DOHH2 (cell line): ENCODE data around the gene INSL6.

Experiments
- H3F3A ChIP-seq: fragments of 200-600 bp; sonication (generic), shearing (Covaris generic); 2 replicates; pipeline ENCODE4 v1.6.0; 2016; ENCODE audit warnings: antibody characterized with exemption, mild to moderate bottlenecking; ENCODE audit not compliant: control insufficient read depth, insufficient read depth
- H3K27ac ChIP-seq: fragments of 200-600 bp; sonication (generic); 2 replicates; pipeline ENCODE4 v1.5.1; 2014; ENCODE audit warnings: low read depth, mild to moderate bottlenecking, low read length, moderate library complexity
- H3K27me3 ChIP-seq: fragments of 200-600 bp; sonication (generic); 2 replicates; pipeline ENCODE4 v1.6.1; 2014; ENCODE audit warnings: mild to moderate bottlenecking, low read length, mixed read lengths; ENCODE audit not compliant: control insufficient read depth
- H3K36me3 ChIP-seq: fragments of 200-600 bp; sonication (generic); 2 replicates; pipeline ENCODE4 v1.6.1; 2014; ENCODE audit warnings: mild to moderate bottlenecking, low read length, moderate library complexity, mixed read lengths; ENCODE audit not compliant: control insufficient read depth
- H3K4me1 ChIP-seq: fragments of 200-600 bp; sonication (generic); 2 replicates; pipeline ENCODE4 v1.6.1; 2014; ENCODE audit warnings: mild to moderate bottlenecking, low read length, mixed read lengths; ENCODE audit not compliant: control insufficient read depth
- H3K4me2 ChIP-seq: fragments of 200-600 bp; sonication (generic); 2 replicates; pipeline ENCODE4 v1.6.0; 2014; ENCODE audit warnings: mild to moderate bottlenecking, low read length, moderate library complexity
- H3K4me3 ChIP-seq: fragments of 200-600 bp; sonication (generic); 2 replicates; pipeline ENCODE4 v1.5.1; 2014; ENCODE audit warnings: mild to moderate bottlenecking, low read length, mixed read lengths
- H3K79me2 ChIP-seq: fragments of 200-600 bp; sonication (generic); 2 replicates; pipeline ENCODE4 v1.6.1; 2014; ENCODE audit warnings: mild to moderate bottlenecking, low read length, mixed read lengths; ENCODE audit not compliant: control insufficient read depth
- H3K9me2 ChIP-seq: fragments of 200-600 bp; sonication (generic); replicated peaks from 2 replicates; pipeline ENCODE4 v1.6.1; 2014; ENCODE audit warnings: mild to moderate bottlenecking, low read length, mixed read lengths; ENCODE audit not compliant: control insufficient read depth
- H3K9me3 ChIP-seq: fragments of 200-600 bp; sonication (generic); 2 replicates; pipeline ENCODE4 v1.6.1; 2014; ENCODE audit warnings: antibody characterized with exemption, low read length, mixed read lengths; ENCODE audit not compliant: control insufficient read depth, insufficient read depth
- H4K20me1 ChIP-seq: fragments of 200-600 bp; sonication (generic); 2 replicates; pipeline ENCODE4 v1.6.0; 2014; ENCODE audit warnings: low read depth, mild to moderate bottlenecking, antibody characterized with exemption, low read length, moderate library complexity; ENCODE audit not compliant: control insufficient read depth, insufficient read depth
- CTCF ChIP-seq: fragments of 200-600 bp; sonication (generic); IDR thresholded peaks from one replicate; pipeline ENCODE4 v1.5.1; 2014; ENCODE audit warnings: antibody characterized with exemption, mild to moderate bottlenecking, low read depth, low read length; ENCODE audit not compliant: poor library complexity, severe bottlenecking
- EZH2phosphoT487 ChIP-seq: fragments of 200-600 bp; sonication (generic); IDR thresholded peaks from 2 replicates; pipeline ENCODE4 v1.6.1; 2017; ENCODE audit warnings: borderline replicate concordance, mild to moderate bottlenecking, antibody characterized with exemption, low read length, moderate library complexity, mixed read lengths

The INSL6 gene

DNA sequence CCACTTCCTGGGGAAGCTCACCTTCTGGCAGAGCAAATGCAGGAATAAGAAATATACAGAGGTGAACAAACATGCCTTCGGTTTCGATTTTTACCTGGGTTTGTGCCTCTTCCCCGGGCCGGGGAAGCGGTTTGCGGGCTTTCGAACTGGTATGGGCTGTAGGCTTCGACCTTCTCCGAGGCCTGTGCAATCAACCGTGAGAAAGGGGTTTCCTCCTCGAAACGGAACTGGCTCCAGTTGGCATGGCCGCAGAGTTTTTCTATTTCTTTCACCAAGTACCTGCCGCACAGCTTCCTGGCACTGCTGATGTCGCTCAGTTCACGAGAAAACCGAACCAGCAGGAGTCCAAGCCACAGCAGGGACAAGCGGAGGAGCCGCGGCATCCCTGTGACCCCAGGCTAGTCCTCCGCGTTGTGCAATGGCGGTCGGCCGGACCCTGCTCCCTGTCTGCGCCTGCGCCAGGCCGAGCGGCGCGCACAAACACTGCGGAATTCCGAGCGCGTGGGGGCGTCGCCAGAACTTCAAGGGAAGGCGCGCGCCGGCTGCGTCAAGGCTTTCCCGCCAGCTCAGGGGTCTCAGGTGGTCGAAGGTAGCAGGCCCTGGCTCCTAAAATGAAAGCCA lies at the start of gene INSL6:
Gene INSL6 (minus strand): TSS at position 420 of the 621 bp plus-strand sequence. CDS start 37 bp downstream, at position 383.
- H4K20me1 ChIP-seq, result no peaks in the 10 kb centered on the region
- H3K4me2 ChIP-seq, result no peak within 1 kb of the TSS
- no peak within 1 kb of the TSS for H3K4me3 ChIP-seq
- H3F3A ChIP-seq, result no peaks in the 10 kb centered on the region
- H3K9me3 ChIP-seq, result no peaks in the 10 kb centered on the region
- no peaks in the 10 kb centered on the region; the same call in 1 of the 2 replicates for H3K27me3 ChIP-seq
- TF ChIP-seq EZH2phosphoT487, result no peak
- TF ChIP-seq CTCF, result no peak
- H3K9me2 ChIP-seq, result no peaks in the 10 kb centered on the region
- no peaks in the 10 kb centered on the region for H3K79me2 ChIP-seq
- H3K27ac ChIP-seq, result no peak within 1 kb of the TSS
- no peaks in the 10 kb centered on the region for H3K4me1 ChIP-seq
- H3K36me3 ChIP-seq, result no peaks in the 10 kb centered on the region

DNA sequence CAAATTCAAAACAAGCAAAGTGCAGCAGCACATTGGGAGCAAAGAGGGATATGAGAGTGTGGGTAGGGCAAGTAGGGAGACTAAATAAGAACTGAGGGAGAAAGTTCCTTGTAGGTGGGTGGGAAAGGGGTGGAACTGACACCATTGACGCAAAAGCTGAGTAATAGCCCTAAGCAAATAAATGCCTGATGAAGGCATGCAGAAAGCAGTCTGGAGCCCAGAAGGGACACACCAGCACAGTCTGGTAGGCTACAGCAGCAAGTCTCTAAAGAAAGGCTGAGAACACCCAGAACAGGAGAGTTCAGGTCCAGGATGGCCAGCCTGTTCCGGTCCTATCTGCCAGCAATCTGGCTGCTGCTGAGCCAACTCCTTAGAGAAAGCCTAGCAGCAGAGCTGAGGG lies 45.8 kb upstream of the INSL6 start, which contains the start of gene INSL4:
Gene INSL4 (plus strand): TSS at position 208 of the 400 bp plus-strand sequence. CDS start 105 bp downstream, at position 313.
- H3K4me2 ChIP-seq, result no peak within 1 kb of the TSS
- no peaks in the 10 kb centered on the region for H3F3A ChIP-seq
- no peaks in the 10 kb centered on the region; the same call in 1 of the 2 replicates for H3K27me3 ChIP-seq
- no peak within 1 kb of the TSS for H3K4me3 ChIP-seq
- H3K9me3 ChIP-seq, result no peaks in the 10 kb centered on the region
- no peaks in the 10 kb centered on the region for H3K36me3 ChIP-seq
- H4K20me1 ChIP-seq, result no peaks in the 10 kb centered on the region
- H3K9me2 ChIP-seq, result no peaks in the 10 kb centered on the region
- no peak for TF ChIP-seq CTCF
- H3K79me2 ChIP-seq, result no peaks in the 10 kb centered on the region
- no peaks in the 10 kb centered on the region for H3K4me1 ChIP-seq
- no peak within 1 kb of the TSS for H3K27ac ChIP-seq

- no peaks in the 10 kb centered on the region for H3K36me3 ChIP-seq
- no peaks in the 10 kb centered on the region for H3F3A ChIP-seq
- TF ChIP-seq CTCF, result no peak
- TF ChIP-seq EZH2phosphoT487, result no peak
- no peaks in the 10 kb centered on the region for H4K20me1 ChIP-seq
- no peaks in the 10 kb centered on the region for H3K9me2 ChIP-seq
- no peak overlapping the region for H3K27ac ChIP-seq
- no peak overlapping the region for H3K4me3 ChIP-seq
- no peaks in the 10 kb centered on the region for H3K79me2 ChIP-seq
- H3K9me3 ChIP-seq, result no peaks in the 10 kb centered on the region
- H3K4me2 ChIP-seq, result no peak overlapping the region
- no peaks in the 10 kb centered on the region; the same call in 1 of the 2 replicates for H3K27me3 ChIP-seq
- H3K4me1 ChIP-seq, result no peaks in the 10 kb centered on the region
Observed at GRCh38 chr9:5230554-5230953, 45.1 kb upstream of the INSL6 start.
